Mesenchymal stem cell (in vitro differentiated cells and primary cell): ENCODE data around the gene RALGPS1.

ENCODE experiments used
- DNase-seq: peaks from one replicate; pipeline ENCODE4 v3.0.0-alpha.2; 2013
- H2AFZ ChIP-seq: one replicate; pipeline ENCODE4 v1.6.1; 2013; ENCODE audit warnings: low read depth, mild to moderate bottlenecking, control low read depth, inconsistent platforms, low read length, moderate library complexity
- H2AK5ac ChIP-seq: 2 replicates; pipeline ENCODE4 v1.6.1; 2013; ENCODE audit warnings: low read length, moderate library complexity, mild to moderate bottlenecking, inconsistent platforms; ENCODE audit not compliant: severe bottlenecking
- H2BK120ac ChIP-seq: one replicate; pipeline ENCODE4 v1.6.1; 2013; ENCODE audit warnings: low read depth, mild to moderate bottlenecking, inconsistent platforms, low read length, moderate library complexity
- H2BK12ac ChIP-seq, 2 experiments: one replicate each; pipeline ENCODE4 v1.6.1; 2013; ENCODE audit warnings: inconsistent platforms in 2 of 2, low read length in 2 of 2, mild to moderate bottlenecking in 2 of 2, moderate library complexity in 2 of 2, control low read depth in 1 of 2
- H2BK15ac ChIP-seq: one replicate; pipeline ENCODE4 v1.6.1; 2013; ENCODE audit warnings: mild to moderate bottlenecking, low read depth, inconsistent platforms; ENCODE audit not compliant: poor library complexity, severe bottlenecking
- H2BK5ac ChIP-seq: 2 replicates; pipeline ENCODE4 v1.6.1; 2013; ENCODE audit warnings: low read depth, mild to moderate bottlenecking, low read length, control low read depth, inconsistent platforms; ENCODE audit not compliant: poor library complexity, severe bottlenecking
- H3K14ac ChIP-seq, 2 experiments: one replicate each; pipeline ENCODE4 v1.6.1; 2013; ENCODE audit warnings: inconsistent platforms in 2 of 2, low read length in 2 of 2, control low read depth in 1 of 2, mild to moderate bottlenecking in 1 of 2, moderate library complexity in 1 of 2
- H3K18ac ChIP-seq, 2 experiments: one replicate each; pipeline ENCODE4 v1.6.1; 2013; ENCODE audit warnings: inconsistent platforms in 2 of 2, low read length in 2 of 2, control low read depth in 1 of 2, low read depth in 1 of 2, mild to moderate bottlenecking in 1 of 2
- H3K23ac ChIP-seq, 2 experiments: one replicate each; pipeline ENCODE4 v1.6.1; 2013; ENCODE audit warnings: inconsistent platforms in 2 of 2, low read length in 2 of 2, mild to moderate bottlenecking in 2 of 2, moderate library complexity in 2 of 2, control low read depth in 1 of 2
- H3K27ac ChIP-seq: 2 replicates; pipeline ENCODE4 v1.5.1; 2013; ENCODE audit warnings: mild to moderate bottlenecking, moderate library complexity, low read length, control low read depth, inconsistent platforms; ENCODE audit not compliant: poor library complexity, severe bottlenecking
- H3K27me3 ChIP-seq, 2 experiments: 2 replicates each; pipeline versions ENCODE4 v1.6.1 to v1.7.0; 2013; ENCODE audit warnings: low read length in 2 of 2, mild to moderate bottlenecking in 2 of 2, moderate library complexity in 2 of 2, control low read depth in 1 of 2, inconsistent platforms in 1 of 2; ENCODE audit not compliant: control insufficient read depth in 1 of 2, insufficient read depth in 1 of 2
- H3K36me3 ChIP-seq, 2 experiments: 2 replicates each; pipeline versions ENCODE4 v1.6.1 to v1.7.0; 2013; ENCODE audit warnings: low read length in 2 of 2, control low read depth in 1 of 2, inconsistent platforms in 1 of 2, low read depth in 1 of 2, mild to moderate bottlenecking in 1 of 2; ENCODE audit not compliant: insufficient read depth in 2 of 2, control insufficient read depth in 1 of 2
- H3K4ac ChIP-seq, 2 experiments: one replicate each; pipeline ENCODE4 v1.6.1; 2013; ENCODE audit warnings: inconsistent platforms in 2 of 2, low read length in 2 of 2, mild to moderate bottlenecking in 2 of 2, moderate library complexity in 2 of 2, control low read depth in 1 of 2, low read depth in 1 of 2
- H3K4me1 ChIP-seq: 2 replicates; pipeline ENCODE4 v1.6.1; 2013; ENCODE audit warnings: low read depth, low read length, control low read depth; ENCODE audit not compliant: control insufficient read depth, insufficient read depth
- H3K4me2 ChIP-seq: 2 replicates; pipeline ENCODE4 v1.6.1; 2013; ENCODE audit warnings: low read length, mild to moderate bottlenecking, inconsistent platforms; ENCODE audit not compliant: poor library complexity, severe bottlenecking
- H3K4me3 ChIP-seq, 2 experiments: 2 replicates each; pipeline versions ENCODE4 v1.5.1 to v1.7.0; 2013; ENCODE audit warnings: low read length in 2 of 2, mild to moderate bottlenecking in 2 of 2, control low read depth in 1 of 2, low read depth in 1 of 2; ENCODE audit not compliant: insufficient read depth in 1 of 2
- H3K79me1 ChIP-seq: replicated peaks from 2 replicates; pipeline ENCODE4 v1.6.1; 2013; ENCODE audit warnings: mild to moderate bottlenecking, control low read depth, low read length, inconsistent platforms; ENCODE audit not compliant: poor library complexity, severe bottlenecking
- H3K9ac ChIP-seq: 2 replicates; pipeline ENCODE4 v1.7.0; 2013; ENCODE audit warnings: mild to moderate bottlenecking, low read length, moderate library complexity
- H3K9me3 ChIP-seq: 2 replicates; pipeline ENCODE4 v1.7.0; 2013; ENCODE audit warnings: mild to moderate bottlenecking, low read length; ENCODE audit not compliant: control insufficient read depth
- H4K8ac ChIP-seq: one replicate; pipeline ENCODE4 v1.6.1; 2013; ENCODE audit warnings: inconsistent platforms, mild to moderate bottlenecking, low read length, moderate library complexity
- H4K91ac ChIP-seq: one replicate; pipeline ENCODE4 v1.6.1; 2013; ENCODE audit warnings: mild to moderate bottlenecking, low read length, inconsistent platforms
- WGBS: methylation state at CpG from one replicate; pipeline ENCODE4 v1.1.7; 2013; ENCODE audit warnings: mixed read lengths; 5-methylcytosine and 5-hydroxymethylcytosine counted together

RALGPS1 gene

DNA sequence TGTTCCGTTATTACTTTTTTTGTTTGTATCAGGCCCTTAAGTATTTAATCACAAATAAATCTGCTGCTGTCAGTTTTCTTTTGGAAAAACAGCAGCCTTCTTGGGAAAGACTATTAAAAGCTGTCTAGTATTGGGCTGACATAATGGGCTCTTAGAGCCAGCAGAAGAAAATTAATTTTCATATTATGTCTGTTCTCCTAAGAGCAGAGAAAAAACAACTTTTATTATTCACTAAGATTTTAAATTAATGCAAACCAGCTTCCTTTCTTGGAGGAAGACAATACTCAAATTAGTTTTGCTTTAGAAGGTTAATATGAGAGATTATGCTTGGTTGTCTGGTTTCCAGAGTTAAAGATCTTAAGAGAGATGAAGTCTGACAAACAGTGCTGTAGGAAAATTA is 319.4 kb downstream of the RALGPS1 start:
- Histone ChIP-seq H3K4me2 (no peak overlapping the region), H2BK12ac (no peak overlapping the region), H3K9me3 (no peaks in the 10 kb centered on the region), H3K4ac (no peak overlapping the region), H3K23ac (no peak overlapping the region), H3K18ac (no peak overlapping the region), H2AK5ac (no peak overlapping the region), H3K4me1 (no peaks in the 10 kb centered on the region), H2BK5ac (no peak overlapping the region), H4K8ac (no peak overlapping the region), H2AFZ (no peak overlapping the region), H4K91ac (no peak overlapping the region), H3K4me3 (no peak overlapping the region), H2BK15ac (no peak overlapping the region), H3K9ac (no peak overlapping the region), H3K27me3 (peaks cover 0 to 45% of the 10 kb centered on the region in 2 experiments), H2BK120ac (no peak overlapping the region), H3K14ac (no peak overlapping the region), H3K79me1 (no peaks in the 10 kb centered on the region), H3K27ac (no peak overlapping the region), H3K36me3 (no peaks in the 10 kb centered on the region)
- no CpG with 5 or more reads among the region's 1 CpG for WGBS
- DNase-seq: no peak

DNA sequence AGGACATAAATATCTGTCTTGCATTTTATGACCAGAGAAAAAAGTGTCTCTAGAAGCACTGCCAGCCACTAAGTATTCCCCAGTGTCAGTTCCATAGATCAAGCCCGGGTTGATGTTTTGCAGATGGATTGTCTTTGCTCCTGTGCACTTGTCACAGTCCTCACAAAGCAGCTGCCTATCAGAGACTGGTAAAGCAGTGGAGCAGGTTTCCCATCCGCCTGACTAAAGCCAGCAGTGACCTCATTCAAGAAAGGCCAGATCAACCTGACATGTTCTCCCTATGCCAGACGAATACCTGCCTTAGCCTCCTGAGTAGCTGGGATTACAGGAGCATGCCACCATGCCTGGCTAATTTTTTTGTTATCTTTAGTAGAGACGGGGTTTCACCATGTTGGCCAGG is 323.2 kb downstream of the RALGPS1 start:
- Histone ChIP-seq H2BK15ac (no peak overlapping the region), H3K4ac (no peak overlapping the region), H2AFZ (no peak overlapping the region), H2BK120ac (no peak overlapping the region), H3K9me3 (no peaks in the 10 kb centered on the region), H3K23ac (no peak overlapping the region), H3K18ac (no peak overlapping the region), H4K8ac (no peak overlapping the region), H3K4me3 (no peak overlapping the region), H3K4me1 (no peaks in the 10 kb centered on the region), H2AK5ac (no peak overlapping the region), H3K36me3 (no peaks in the 10 kb centered on the region), H2BK5ac (no peak overlapping the region), H4K91ac (no peak overlapping the region), H3K9ac (no peak overlapping the region), H3K14ac (no peak overlapping the region), H3K27me3 (peaks cover 0 to 32% of the 10 kb centered on the region in 2 experiments), H3K27ac (no peak overlapping the region), H2BK12ac (no peak overlapping the region), H3K79me1 (no peaks in the 10 kb centered on the region), H3K4me2 (no peak overlapping the region)
- DNase-seq: no peak
- WGBS: 90% methylated on average over 4 of the region's 4 CpGs

GRCh38 chr9:127241354-127241753 is 326.8 kb downstream of the RALGPS1 start:
- Histone ChIP-seq H3K4me2 (no peak overlapping the region), H3K79me1 (peaks cover 5% of the 10 kb centered on the region), H3K27ac (no peak overlapping the region), H2AFZ (no peak overlapping the region), H3K23ac (no peak overlapping the region), H4K8ac (no peak overlapping the region), H3K9me3 (no peaks in the 10 kb centered on the region), H2BK5ac (no peak overlapping the region), H4K91ac (no peak overlapping the region), H3K18ac (no peak overlapping the region), H3K4me3 (no peak overlapping the region), H3K9ac (no peak overlapping the region), H3K36me3 (no peaks in the 10 kb centered on the region), H3K4ac (no peak overlapping the region), H3K27me3 (peaks cover 0 to 21% of the 10 kb centered on the region in 2 experiments), H2AK5ac (no peak overlapping the region), H2BK12ac (no peak overlapping the region), H2BK15ac (no peak overlapping the region), H2BK120ac (no peak overlapping the region), H3K4me1 (no peaks in the 10 kb centered on the region), H3K14ac (no peak overlapping the region)
- WGBS: 94% methylated on average over 2 of the region's 2 CpGs
- no peak for DNase-seq

DNA sequence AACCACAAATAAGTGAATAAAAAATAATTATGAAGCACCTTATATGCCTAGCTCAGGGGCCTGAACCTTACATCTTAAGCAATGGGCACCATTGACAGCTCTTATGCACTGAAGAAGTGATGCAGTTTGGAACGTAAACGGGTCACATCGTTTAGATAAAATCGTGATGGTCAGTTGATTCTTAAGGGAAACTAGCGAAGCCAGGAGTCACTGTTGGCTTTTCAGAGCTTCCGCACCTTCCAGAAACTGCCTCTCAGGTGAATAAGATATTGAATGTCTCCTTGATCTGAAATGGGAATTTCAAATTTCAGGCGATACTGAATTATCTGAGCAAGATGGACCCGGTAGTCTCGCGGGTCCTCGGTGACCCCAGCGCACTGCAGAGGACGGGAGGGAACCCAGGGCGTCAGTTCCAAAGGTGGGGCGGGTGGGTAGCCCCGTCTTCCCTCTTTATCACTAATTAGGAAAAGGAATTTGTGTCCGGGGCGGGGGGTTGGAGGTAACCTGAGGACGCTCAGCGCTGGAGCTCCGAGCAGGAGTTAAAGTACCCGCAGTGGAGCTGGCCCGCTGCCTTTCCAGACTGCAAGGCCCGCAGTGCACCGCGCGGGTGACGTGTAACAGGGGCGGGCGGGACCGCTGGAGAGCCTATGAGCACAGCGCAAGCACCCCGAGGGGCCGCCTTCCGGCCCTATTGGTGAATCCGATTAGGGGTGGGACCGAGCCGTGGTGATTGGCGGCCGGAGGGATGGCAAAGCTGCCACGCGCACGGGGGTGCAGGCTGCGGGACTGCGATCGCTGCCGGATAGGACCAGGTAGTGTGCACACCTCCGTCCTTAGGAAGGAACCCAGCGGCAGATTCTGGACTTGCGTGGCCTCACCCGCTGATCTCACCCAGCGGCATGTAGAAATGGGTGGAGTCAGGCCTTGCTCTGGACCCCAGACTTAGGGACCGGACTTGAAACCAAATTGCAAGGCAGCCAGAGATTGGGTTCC is 330.3 kb downstream of the RALGPS1 start:
- Histone ChIP-seq H3K9ac (peak overlapping the region; percentile 87), H3K36me3 (no peaks in the 10 kb centered on the region), H2BK12ac (no peak overlapping the region), H2AK5ac (no peak overlapping the region), H3K4me1 (no peaks in the 10 kb centered on the region), H2BK15ac (no peak overlapping the region), H2BK5ac (no peak overlapping the region), H3K9me3 (no peaks in the 10 kb centered on the region), H3K27ac (no peak overlapping the region), H3K18ac (peak overlapping the region in 1 of 2 experiments; percentile 40), H3K4me3 (peak overlapping the region; percentile 65 to 93), H2AFZ (peak overlapping the region; percentile 95), H4K8ac (peak overlapping the region; percentile 79), H3K27me3 (peaks cover 0 to under 1% of the 10 kb centered on the region in 2 experiments), H3K4ac (peak overlapping the region in 1 of 2 experiments; percentile 15), H4K91ac (no peak overlapping the region), H3K14ac (peak overlapping the region in 1 of 2 experiments; percentile 45), H3K79me1 (peaks cover 6% of the 10 kb centered on the region), H2BK120ac (no peak overlapping the region), H3K4me2 (peak overlapping the region; percentile 65), H3K23ac (no peak overlapping the region)
- peak; percentile 95 for DNase-seq
- WGBS: 12% methylated on average over 50 of the region's 53 CpGs
